ENCODE results near the gene TBX1. TPM values are rescaled to one million over a fixed set of nuclear protein-coding genes. Genes with fewer than 3 reads are reported as not detected.

Gene TBX1
- total and polyA plus RNA-seq, 8 donors: 0.43 to 1.1 (median 0.68) TPM; not detected in 4

- no peak overlapping the region for H3K4me3 ChIP-seq
- no peaks in the 10 kb centered on the region for H3K9me3 ChIP-seq
- no peaks in the 10 kb centered on the region for H3K4me1 ChIP-seq
- DNase-seq: no peak
- H3K27me3 ChIP-seq: peaks cover 0 to 50% (median 0%) of the 10 kb centered on the region in 3 donors
- H3K27ac ChIP-seq: no peak overlapping the region
- 56 to 77% (median 57%) methylated on average over 9 to 31 of the region's 31 CpGs for WGBS, 5 donors
- no peak for TF ChIP-seq POLR2AphosphoS5 (IDR thresholded peaks at IDR 0.05)
- no peak for TF ChIP-seq EP300 (IDR thresholded peaks at IDR 0.05)
- TF ChIP-seq POLR2A (IDR thresholded peaks at IDR 0.05): no peak
- no peak for TF ChIP-seq CTCF (IDR thresholded peaks at IDR 0.05)
- intact Hi-C loops (cut with DNase I; ENCODE audit: low total_unique reads): no loop called here
- no peaks in the 10 kb centered on the region for H3K36me3 ChIP-seq
Measured at GRCh38 chr22:19738664-19739447, 21.7 kb upstream of the TBX1 start.

GRCh38 chr22:19739448-19739895 lies 21.1 kb upstream of the TBX1 start:
- intact Hi-C loops (cut with DNase I; ENCODE audit: low total_unique reads): no loop called here
- no peaks in the 10 kb centered on the region for H3K36me3 ChIP-seq
- H3K27me3 ChIP-seq: peaks cover 0 to 49% (median 0%) of the 10 kb centered on the region in 3 donors
- H3K27ac ChIP-seq: no peak overlapping the region
- 14 to 55% (median 52%) methylated on average over 4 to 16 of the region's 16 CpGs for WGBS, 5 donors
- DNase-seq: no peak
- H3K4me1 ChIP-seq: no peaks in the 10 kb centered on the region
- H3K4me3 ChIP-seq: no peak overlapping the region
- no peak for TF ChIP-seq POLR2AphosphoS5 (IDR thresholded peaks at IDR 0.05)
- TF ChIP-seq POLR2A (IDR thresholded peaks at IDR 0.05): no peak
- no peak for TF ChIP-seq CTCF (IDR thresholded peaks at IDR 0.05)
- TF ChIP-seq EP300 (IDR thresholded peaks at IDR 0.05): no peak
- H3K9me3 ChIP-seq: no peaks in the 10 kb centered on the region

GRCh38 chr22:19739911-19740449 lies 20.6 kb upstream of the TBX1 start:
- DNase-seq: no peak
- no peak overlapping the region for H3K4me3 ChIP-seq
- 75 to 100% (median 89%) methylated on average over 3 to 7 of the region's 7 CpGs for WGBS, 5 donors

GRCh38 chr22:19740586-19740985 lies 20.0 kb upstream of the TBX1 start:
- intact Hi-C loops (cut with DNase I; ENCODE audit: low total_unique reads): no loop called here
- WGBS, 5 donors: 80 to 89% (median 85%) methylated on average over 10 to 15 of the region's 15 CpGs

More at GRCh38 chr22:19739911-19740449, 20.6 kb upstream of the TBX1 start:
- Histone ChIP-seq H3K36me3 (no peaks in the 10 kb centered on the region), H3K9me3 (no peaks in the 10 kb centered on the region), H3K4me1 (no peaks in the 10 kb centered on the region), H3K27ac (no peak overlapping the region), H3K27me3 (peaks cover 0 to 44% (median 0%) of the 10 kb centered on the region in 3 donors)
- intact Hi-C loops (cut with DNase I; ENCODE audit: low total_unique reads): no loop called here
- TF ChIP-seq EP300 (IDR thresholded peaks at IDR 0.05): no peak
- TF ChIP-seq POLR2AphosphoS5 (IDR thresholded peaks at IDR 0.05): no peak
- TF ChIP-seq POLR2A (IDR thresholded peaks at IDR 0.05): no peak
- no peak for TF ChIP-seq CTCF (IDR thresholded peaks at IDR 0.05)

More at GRCh38 chr22:19740586-19740985, 20.0 kb upstream of the TBX1 start:
- H3K4me1 ChIP-seq: no peaks in the 10 kb centered on the region
- no peak for TF ChIP-seq POLR2A (IDR thresholded peaks at IDR 0.05)
- H3K27me3 ChIP-seq: peaks cover 0 to 39% (median 0%) of the 10 kb centered on the region in 3 donors
- DNase-seq: no peak
- no peaks in the 10 kb centered on the region for H3K36me3 ChIP-seq
- H3K27ac ChIP-seq: no peak overlapping the region
- H3K9me3 ChIP-seq: no peaks in the 10 kb centered on the region
- H3K4me3 ChIP-seq: no peak overlapping the region

All from stomach (tissue), 9 donors.